Measurements from ENCODE around the gene ERLEC1.

DNA sequence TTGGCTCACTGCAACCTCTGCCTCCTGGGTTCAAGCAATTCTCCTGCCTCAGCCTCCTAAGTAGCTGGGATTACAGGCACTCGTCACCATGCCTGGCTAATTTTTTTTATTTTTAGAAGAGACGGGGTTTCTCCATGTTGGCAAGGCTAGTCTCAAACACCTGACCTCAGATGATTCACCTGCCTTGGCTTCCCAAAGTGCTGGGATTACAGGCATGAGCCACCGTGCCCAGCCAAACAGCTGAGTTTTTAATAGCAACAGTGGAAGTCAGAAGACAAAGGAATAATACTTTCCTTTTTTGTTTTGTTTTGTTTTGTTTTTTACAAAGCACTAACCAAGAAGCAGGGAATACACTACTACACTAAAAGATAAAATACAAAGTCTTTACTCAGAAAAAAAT lies 56.0 kb downstream of the ERLEC1 start:
- TF ChIP-seq CTCF (IDR thresholded peaks at IDR 0.05; ENCODE audit: low read depth, low read length) (no peak), MAX (IDR thresholded peaks at IDR 0.05; ENCODE audit: low read depth, low read length) (no peak), POLR2A (IDR thresholded peaks at IDR 0.05; ENCODE audit: extremely low read depth, insufficient read length) (no peak)

Measured in NB4 (cell line).